Neural progenitor cell (in vitro differentiated cells): ENCODE measurements around the gene NOS1AP. TPM values are rescaled to one million over a fixed set of nuclear protein-coding genes. Genes with fewer than 3 reads are reported as not detected.

ENCODE experiments used
- DNase-seq: peaks from one replicate; pipeline ENCODE4 v3.0.0-alpha.2; 2016; ENCODE audit warnings: low spot score
- H2AFZ ChIP-seq: fragments of 200-600 bp; sonication (generic); replicated peaks from 2 replicates; pipeline ENCODE4 v1.6.1; 2016; ENCODE audit warnings: antibody characterized with exemption
- H3F3A ChIP-seq: fragments of 200-600 bp; sonication (generic); 2 replicates; pipeline ENCODE4 v1.6.1; 2016; ENCODE audit warnings: antibody characterized with exemption, low read depth
- H3K27ac ChIP-seq: fragments of 200-600 bp; sonication (generic); 2 replicates; pipeline ENCODE4 v1.5.1; 2016; ENCODE audit warnings: mild to moderate bottlenecking
- H3K27me3 ChIP-seq: fragments of 200-600 bp; sonication (generic); 2 replicates; pipeline ENCODE4 v1.6.1; 2016; ENCODE audit warnings: mild to moderate bottlenecking, moderate library complexity
- H3K36me3 ChIP-seq: fragments of 200-600 bp; sonication (generic); 2 replicates; pipeline ENCODE4 v1.5.1; 2016
- H3K4me1 ChIP-seq: fragments of 200-600 bp; sonication (generic); 2 replicates; pipeline ENCODE4 v1.6.1; 2016; ENCODE audit warnings: mixed run types
- H3K4me2 ChIP-seq: fragments of 200-600 bp; sonication (generic); 2 replicates; pipeline ENCODE4 v1.6.1; 2016
- H3K4me3 ChIP-seq: fragments of 200-600 bp; sonication (generic); 2 replicates; pipeline ENCODE4 v1.5.1; 2016
- H3K79me2 ChIP-seq: fragments of 200-600 bp; sonication (generic); 2 replicates; pipeline ENCODE4 v1.6.1; 2016; ENCODE audit warnings: low read depth
- H3K9ac ChIP-seq: fragments of 200-600 bp; sonication (generic); 2 replicates; pipeline ENCODE4 v1.6.1; 2016
- H3K9me3 ChIP-seq: fragments of 200-600 bp; sonication (generic); 2 replicates; pipeline ENCODE4 v1.5.1; 2016; ENCODE audit warnings: low read depth
- H4K20me1 ChIP-seq: fragments of 200-600 bp; sonication (generic); 2 replicates; pipeline ENCODE4 v1.6.1; 2016; ENCODE audit warnings: low read depth
- H3K27ac Mint-ChIP-seq: 3 replicates; pipeline ENCODE4 v1.8.0; 2021; ENCODE audit warnings: mixed read lengths
- H3K27me3 Mint-ChIP-seq: 2 replicates; pipeline ENCODE4 v1.8.0; 2022; ENCODE audit warnings: low read depth, mild to moderate bottlenecking, inconsistent platforms, moderate library complexity, mixed read lengths; ENCODE audit not compliant: insufficient read depth
- H3K36me3 Mint-ChIP-seq: 3 replicates; pipeline ENCODE4 v1.8.0; 2021; ENCODE audit warnings: mixed read lengths
- H3K4me1 Mint-ChIP-seq: 3 replicates; pipeline ENCODE4 v1.8.0; 2021; ENCODE audit warnings: mixed read lengths
- H3K4me3 Mint-ChIP-seq: 3 replicates; pipeline ENCODE4 v1.8.0; 2021; ENCODE audit warnings: mild to moderate bottlenecking, moderate library complexity, mixed read lengths
- H3K9me3 Mint-ChIP-seq: 3 replicates; pipeline ENCODE4 v1.8.0; 2020; ENCODE audit warnings: mixed read lengths
- EZH2 ChIP-seq: fragments of 200-600 bp; sonication (generic); IDR thresholded peaks from 2 replicates; pipeline ENCODE4 v1.6.1; 2017; ENCODE audit warnings: antibody characterized with exemption, mild to moderate bottlenecking, moderate library complexity
- EZH2phosphoT487 ChIP-seq: fragments of 200-600 bp; sonication (generic); IDR thresholded peaks from 2 replicates; pipeline ENCODE4 v1.6.1; 2017; ENCODE audit warnings: antibody characterized with exemption
- total RNA-seq: library from RNA; depleted of rRNA; stranded (reverse); fragments of >200 nt; gene quantifications from 2 replicates; pipeline ENCODE4 v1.2.3, GENCODE V29; 2015; ENCODE audit warnings: low replicate concordance
- TF ChIP-seq, protein P1 (sequence below): fragments of 200-600 bp; sonication (generic); IDR thresholded peaks from 2 replicates; pipeline ENCODE4 v1.5.1; 2017; ENCODE audit warnings: antibody characterized with exemption, mild to moderate bottlenecking

Gene NOS1AP
- total RNA-seq, 1 donor from 2014 or later, result 2.4 TPM

- Histone ChIP-seq H3K9ac (no peak overlapping the region), H3K4me1 (peaks cover 38% of the 10 kb centered on the region), H3K36me3 (no peaks in the 10 kb centered on the region), H3K27me3 (no peaks in the 10 kb centered on the region), H2AFZ (no peak overlapping the region), H3K9me3 (no peaks in the 10 kb centered on the region), H3F3A (peaks cover 14% of the 10 kb centered on the region), H3K4me3 (peak overlapping the region; percentile 6), H3K4me2 (peak overlapping the region; percentile 68), H4K20me1 (no peaks in the 10 kb centered on the region), H3K79me2 (peaks cover 6% of the 10 kb centered on the region), H3K27ac (peak overlapping the region; percentile 43)
- Mint-ChIP-seq H3K27me3 (peaks cover 2% of the 10 kb centered on the region), H3K4me3 (peak overlapping the region; percentile 27), H3K36me3 (no peaks in the 10 kb centered on the region), H3K27ac (peak overlapping the region; percentile 9), H3K9me3 (no peaks in the 10 kb centered on the region), H3K4me1 (peaks cover 54% of the 10 kb centered on the region)
- TF ChIP-seq, protein P1, sequence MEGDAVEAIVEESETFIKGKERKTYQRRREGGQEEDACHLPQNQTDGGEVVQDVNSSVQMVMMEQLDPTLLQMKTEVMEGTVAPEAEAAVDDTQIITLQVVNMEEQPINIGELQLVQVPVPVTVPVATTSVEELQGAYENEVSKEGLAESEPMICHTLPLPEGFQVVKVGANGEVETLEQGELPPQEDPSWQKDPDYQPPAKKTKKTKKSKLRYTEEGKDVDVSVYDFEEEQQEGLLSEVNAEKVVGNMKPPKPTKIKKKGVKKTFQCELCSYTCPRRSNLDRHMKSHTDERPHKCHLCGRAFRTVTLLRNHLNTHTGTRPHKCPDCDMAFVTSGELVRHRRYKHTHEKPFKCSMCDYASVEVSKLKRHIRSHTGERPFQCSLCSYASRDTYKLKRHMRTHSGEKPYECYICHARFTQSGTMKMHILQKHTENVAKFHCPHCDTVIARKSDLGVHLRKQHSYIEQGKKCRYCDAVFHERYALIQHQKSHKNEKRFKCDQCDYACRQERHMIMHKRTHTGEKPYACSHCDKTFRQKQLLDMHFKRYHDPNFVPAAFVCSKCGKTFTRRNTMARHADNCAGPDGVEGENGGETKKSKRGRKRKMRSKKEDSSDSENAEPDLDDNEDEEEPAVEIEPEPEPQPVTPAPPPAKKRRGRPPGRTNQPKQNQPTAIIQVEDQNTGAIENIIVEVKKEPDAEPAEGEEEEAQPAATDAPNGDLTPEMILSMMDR, result no peak
- TF ChIP-seq EZH2, result no peak
- TF ChIP-seq EZH2phosphoT487, result no peak
- peak; percentile 67 for DNase-seq
Observed at GRCh38 chr1:162175379-162176081, 106.0 kb downstream of the NOS1AP start.

GRCh38 chr1:162177126-162177525, 107.6 kb downstream of the NOS1AP start:
- H3K4me1 ChIP-seq, result peaks cover 38% of the 10 kb centered on the region
- H3K4me2 ChIP-seq, result peak overlapping the region; percentile 51
- peaks cover 43% of the 10 kb centered on the region for H3K4me1 Mint-ChIP-seq
- H3K27me3 ChIP-seq, result no peaks in the 10 kb centered on the region
- H3K4me3 Mint-ChIP-seq, result no peak overlapping the region
- no peak overlapping the region for H2AFZ ChIP-seq
- peak; percentile 21 for DNase-seq
- no peaks in the 10 kb centered on the region for H3K36me3 ChIP-seq
- H3K9ac ChIP-seq, result no peak overlapping the region
- H3K4me3 ChIP-seq, result no peak overlapping the region
- H3K27ac Mint-ChIP-seq, result peak overlapping the region; percentile 72
- peaks cover 14% of the 10 kb centered on the region for H3F3A ChIP-seq
- H3K36me3 Mint-ChIP-seq, result peaks cover 7% of the 10 kb centered on the region
- peaks cover 12% of the 10 kb centered on the region for H3K79me2 ChIP-seq
- no peaks in the 10 kb centered on the region for H4K20me1 ChIP-seq
- no peak overlapping the region for H3K27ac ChIP-seq
- H3K27me3 Mint-ChIP-seq, result no peaks in the 10 kb centered on the region
- H3K9me3 ChIP-seq, result no peaks in the 10 kb centered on the region
- TF ChIP-seq EZH2, result no peak
- no peak for TF ChIP-seq EZH2phosphoT487
- TF ChIP-seq, protein P1, result no peak
- H3K9me3 Mint-ChIP-seq, result no peaks in the 10 kb centered on the region

DNA sequence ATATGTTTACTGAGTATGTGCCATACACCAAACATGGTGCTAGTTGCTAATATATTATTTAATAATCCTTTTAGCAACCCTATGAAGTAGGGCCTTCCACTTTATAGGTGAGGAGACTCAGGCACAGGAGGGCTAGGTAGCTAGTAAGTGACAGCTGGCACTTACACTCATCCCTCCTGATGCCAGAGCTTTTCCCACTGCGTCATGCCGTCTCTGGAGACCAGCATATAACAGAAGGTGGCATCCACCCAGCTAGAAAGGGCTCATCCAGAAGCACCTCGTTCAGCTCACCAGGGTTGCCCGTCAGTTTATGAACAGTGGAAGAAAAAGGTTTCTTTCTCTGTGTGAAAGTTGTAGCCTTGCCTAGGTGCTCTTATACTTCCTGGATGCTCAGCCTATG, 108.9 kb downstream of the NOS1AP start:
- Histone ChIP-seq H2AFZ (no peak overlapping the region), H3K4me1 (peaks cover 38% of the 10 kb centered on the region), H3K27ac (no peak overlapping the region), H3K4me3 (no peak overlapping the region), H3K79me2 (peaks cover 7% of the 10 kb centered on the region), H3K4me2 (no peak overlapping the region), H3K9me3 (no peaks in the 10 kb centered on the region), H3F3A (peaks cover 14% of the 10 kb centered on the region), H3K36me3 (no peaks in the 10 kb centered on the region), H4K20me1 (no peaks in the 10 kb centered on the region), H3K9ac (no peak overlapping the region), H3K27me3 (no peaks in the 10 kb centered on the region)
- no peaks in the 10 kb centered on the region for H3K27me3 Mint-ChIP-seq
- peaks cover 41% of the 10 kb centered on the region for H3K4me1 Mint-ChIP-seq
- H3K27ac Mint-ChIP-seq, result no peak overlapping the region
- peaks cover 3% of the 10 kb centered on the region for H3K9me3 Mint-ChIP-seq
- DNase-seq, result no peak
- no peak overlapping the region for H3K4me3 Mint-ChIP-seq
- H3K36me3 Mint-ChIP-seq, result peaks cover 11% of the 10 kb centered on the region
- TF ChIP-seq, protein P1, result no peak
- TF ChIP-seq EZH2, result no peak
- no peak for TF ChIP-seq EZH2phosphoT487
